ENCODE data around the gene GUCA2B. TPM values are rescaled to one million over a fixed set of nuclear protein-coding genes. Genes with fewer than 3 reads are reported as not detected.

GUCA2B gene
- total and polyA plus RNA-seq, 4 donors = 1.7 to 3.3 TPM; not detected in 2

- 60% methylated on average over 3 of the region's 3 CpGs for WGBS
These were observed 17.8 kb upstream of the GUCA2B start for GRCh38 chr1:42135426-42135825.

More at GRCh38 chr1:42135426-42135825, 17.8 kb upstream of the GUCA2B start:
- Histone ChIP-seq H3K4me1 (ENCODE audit: control insufficient read depth in 4 of 4, insufficient read depth in 4 of 4, low read length in 3 of 4) (no peaks in the 10 kb centered on the region), H3K27ac (ENCODE audit: low read depth in 1 of 2, low read length in 2 of 2) (no peak overlapping the region), H3K36me3 (ENCODE audit: control insufficient read depth in 4 of 4, insufficient read depth in 3 of 4, low read depth in 1 of 4, low read length in 3 of 4) (no peaks in the 10 kb centered on the region), H3K4me3 (ENCODE audit: low read depth in 1 of 3, low read length in 3 of 3) (no peak overlapping the region), H3K27me3 (ENCODE audit: control insufficient read depth in 4 of 4, insufficient read depth in 4 of 4, low read length in 3 of 4) (no peaks in the 10 kb centered on the region), H3K9me3 (ENCODE audit: control insufficient read depth in 4 of 4, low read length in 3 of 4) (no peaks in the 10 kb centered on the region), H3K9ac (ENCODE audit: low read depth in 1 of 2, low read length in 2 of 2) (no peak overlapping the region)
- TF ChIP-seq CTCF (IDR thresholded peaks at IDR 0.05; ENCODE audit: low read depth, low read length, missing input control) = no peak
- TF ChIP-seq YY1 (IDR thresholded peaks at IDR 0.05) = no peak
- no peak for TF ChIP-seq JUND (IDR thresholded peaks at IDR 0.05)
- TF ChIP-seq TAF1 (conservative IDR thresholded peaks at IDR 0.05) = no peak
- no peak for TF ChIP-seq MAX (IDR thresholded peaks at IDR 0.05)
- no peak for TF ChIP-seq RAD21 (IDR thresholded peaks at IDR 0.05)
- no peak for TF ChIP-seq HNF4G (IDR thresholded peaks at IDR 0.05)
- no peak for TF ChIP-seq REST (IDR thresholded peaks at IDR 0.05)
- TF ChIP-seq EGR1 (IDR thresholded peaks at IDR 0.05; ENCODE audit: low read depth in 2 of 2) = no peak
- TF ChIP-seq ATF3 (IDR thresholded peaks at IDR 0.05) = no peak
- TF ChIP-seq ZBTB33 (IDR thresholded peaks at IDR 0.05) = no peak
- TF ChIP-seq FOXA2 (IDR thresholded peaks at IDR 0.05) = no peak
- no peak for TF ChIP-seq SP1 (IDR thresholded peaks at IDR 0.05)
- no peak for TF ChIP-seq GABPA (IDR thresholded peaks at IDR 0.05 in 1 of 2, conservative IDR thresholded peaks at IDR 0.05 in 1 of 2)
- TF ChIP-seq RXRA (IDR thresholded peaks at IDR 0.05) = no peak
- TF ChIP-seq HNF4A (conservative IDR thresholded peaks at IDR 0.05) = no peak
- TF ChIP-seq NR2F2 (IDR thresholded peaks at IDR 0.05) = no peak
- TF ChIP-seq FOXA1 (IDR thresholded peaks at IDR 0.05) = no peak
- no peak for DNase-seq (ENCODE audit: low spot score)

Data from liver (tissue), 9 donors.